MM.1S (cell line): ENCODE results near the gene ARMC12.

Experiments used
- DNase-seq: peaks from one replicate; pipeline ENCODE4 v3.0.0-alpha.2; 2015
- H2AFZ ChIP-seq: fragments of 300-600 bp; sonication (generic); 2 replicates; pipeline ENCODE4 v1.6.0; 2016; ENCODE audit warnings: antibody characterized with exemption, low read length
- H3F3A ChIP-seq: fragments of 300-600 bp; sonication (generic); 2 replicates; pipeline ENCODE4 v1.6.1; 2016; ENCODE audit warnings: mild to moderate bottlenecking, antibody characterized with exemption, low read length, moderate library complexity, mixed read lengths; ENCODE audit not compliant: insufficient read depth
- H3K27ac ChIP-seq: fragments of 300-600 bp; sonication (generic); 2 replicates; pipeline ENCODE4 v1.5.1; 2016; ENCODE audit warnings: mild to moderate bottlenecking, low read length
- H3K27me3 ChIP-seq: fragments of 300-600 bp; sonication (generic); replicated peaks from 2 replicates; pipeline ENCODE4 v1.6.0; 2016; ENCODE audit warnings: low read length; ENCODE audit not compliant: insufficient read depth
- H3K36me3 ChIP-seq: fragments of 300-600 bp; sonication (generic); replicated peaks from 2 replicates; pipeline ENCODE4 v1.6.1; 2016; ENCODE audit warnings: mild to moderate bottlenecking, low read length, mixed read lengths; ENCODE audit not compliant: insufficient read depth
- H3K4me1 ChIP-seq: fragments of 300-600 bp; sonication (generic); 2 replicates; pipeline ENCODE4 v1.6.1; 2016; ENCODE audit warnings: low read length, mixed read lengths
- H3K4me2 ChIP-seq: fragments of 300-600 bp; sonication (generic); 2 replicates; pipeline ENCODE4 v1.6.0; 2016; ENCODE audit warnings: low read depth, low read length
- H3K4me3 ChIP-seq: fragments of 300-600 bp; sonication (generic); 2 replicates; pipeline ENCODE4 v1.5.1; 2016; ENCODE audit warnings: low read length, mixed read lengths
- H3K79me2 ChIP-seq: fragments of 300-600 bp; sonication (generic); 2 replicates; pipeline ENCODE4 v1.6.1; 2016; ENCODE audit warnings: mixed run types, low read length, mixed read lengths
- H3K9ac ChIP-seq: fragments of 300-600 bp; sonication (generic); 2 replicates; pipeline ENCODE4 v1.6.1; 2016; ENCODE audit warnings: low read length, mixed read lengths
- H3K9me2 ChIP-seq: fragments of 300-600 bp; sonication (generic); replicated peaks from 2 replicates; pipeline ENCODE4 v1.6.1; 2016; ENCODE audit warnings: mild to moderate bottlenecking, low read length, mixed read lengths; ENCODE audit not compliant: insufficient read depth
- H3K9me3 ChIP-seq: fragments of 300-600 bp; sonication (generic); replicated peaks from 2 replicates; pipeline ENCODE4 v1.6.1; 2016; ENCODE audit warnings: mild to moderate bottlenecking, low read length, mixed read lengths; ENCODE audit not compliant: insufficient read depth
- H4K20me1 ChIP-seq: fragments of 300-600 bp; sonication (generic); 2 replicates; pipeline ENCODE4 v1.6.1; 2016; ENCODE audit warnings: mild to moderate bottlenecking, low read length, moderate library complexity, mixed read lengths; ENCODE audit not compliant: insufficient read depth
- EZH2 ChIP-seq: fragments of 300-600 bp; sonication (generic); optimal IDR thresholded peaks from 2 replicates; pipeline ENCODE3; 2017; ENCODE audit warnings: low read depth, mild to moderate bottlenecking, antibody characterized with exemption, low read length, mixed read lengths
- EZH2phosphoT487 ChIP-seq: fragments of 300-600 bp; sonication (generic); IDR thresholded peaks from 2 replicates; pipeline ENCODE4 v1.6.1; 2018; ENCODE audit warnings: antibody characterized with exemption, low read length
- TF ChIP-seq, protein P1 (sequence below): fragments of 300-600 bp; sonication (generic); IDR thresholded peaks from 2 replicates; pipeline ENCODE4 v1.5.1; 2016; ENCODE audit warnings: antibody characterized with exemption, low read length, mixed read lengths

ARMC12 gene

GRCh38 chr6:35727935-35728682, 8.7 kb upstream of the ARMC12 start:
- Histone ChIP-seq H4K20me1 (no peaks in the 10 kb centered on the region), H2AFZ (peak overlapping the region; percentile 93), H3K79me2 (no peaks in the 10 kb centered on the region), H3K36me3 (no peaks in the 10 kb centered on the region), H3K27ac (peak overlapping the region; percentile 83), H3K4me1 (peaks cover 34% of the 10 kb centered on the region), H3K9me2 (no peaks in the 10 kb centered on the region), H3K9ac (peak overlapping the region; percentile 78), H3K9me3 (no peaks in the 10 kb centered on the region), H3F3A (peaks cover 35% of the 10 kb centered on the region), H3K4me3 (peak overlapping the region; percentile 73), H3K4me2 (peak overlapping the region; percentile 99), H3K27me3 (no peaks in the 10 kb centered on the region)
- no peak for TF ChIP-seq EZH2phosphoT487
- TF ChIP-seq EZH2: no peak
- TF ChIP-seq, protein P1, sequence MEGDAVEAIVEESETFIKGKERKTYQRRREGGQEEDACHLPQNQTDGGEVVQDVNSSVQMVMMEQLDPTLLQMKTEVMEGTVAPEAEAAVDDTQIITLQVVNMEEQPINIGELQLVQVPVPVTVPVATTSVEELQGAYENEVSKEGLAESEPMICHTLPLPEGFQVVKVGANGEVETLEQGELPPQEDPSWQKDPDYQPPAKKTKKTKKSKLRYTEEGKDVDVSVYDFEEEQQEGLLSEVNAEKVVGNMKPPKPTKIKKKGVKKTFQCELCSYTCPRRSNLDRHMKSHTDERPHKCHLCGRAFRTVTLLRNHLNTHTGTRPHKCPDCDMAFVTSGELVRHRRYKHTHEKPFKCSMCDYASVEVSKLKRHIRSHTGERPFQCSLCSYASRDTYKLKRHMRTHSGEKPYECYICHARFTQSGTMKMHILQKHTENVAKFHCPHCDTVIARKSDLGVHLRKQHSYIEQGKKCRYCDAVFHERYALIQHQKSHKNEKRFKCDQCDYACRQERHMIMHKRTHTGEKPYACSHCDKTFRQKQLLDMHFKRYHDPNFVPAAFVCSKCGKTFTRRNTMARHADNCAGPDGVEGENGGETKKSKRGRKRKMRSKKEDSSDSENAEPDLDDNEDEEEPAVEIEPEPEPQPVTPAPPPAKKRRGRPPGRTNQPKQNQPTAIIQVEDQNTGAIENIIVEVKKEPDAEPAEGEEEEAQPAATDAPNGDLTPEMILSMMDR: no peak
- DNase-seq: peak; percentile 94

DNA sequence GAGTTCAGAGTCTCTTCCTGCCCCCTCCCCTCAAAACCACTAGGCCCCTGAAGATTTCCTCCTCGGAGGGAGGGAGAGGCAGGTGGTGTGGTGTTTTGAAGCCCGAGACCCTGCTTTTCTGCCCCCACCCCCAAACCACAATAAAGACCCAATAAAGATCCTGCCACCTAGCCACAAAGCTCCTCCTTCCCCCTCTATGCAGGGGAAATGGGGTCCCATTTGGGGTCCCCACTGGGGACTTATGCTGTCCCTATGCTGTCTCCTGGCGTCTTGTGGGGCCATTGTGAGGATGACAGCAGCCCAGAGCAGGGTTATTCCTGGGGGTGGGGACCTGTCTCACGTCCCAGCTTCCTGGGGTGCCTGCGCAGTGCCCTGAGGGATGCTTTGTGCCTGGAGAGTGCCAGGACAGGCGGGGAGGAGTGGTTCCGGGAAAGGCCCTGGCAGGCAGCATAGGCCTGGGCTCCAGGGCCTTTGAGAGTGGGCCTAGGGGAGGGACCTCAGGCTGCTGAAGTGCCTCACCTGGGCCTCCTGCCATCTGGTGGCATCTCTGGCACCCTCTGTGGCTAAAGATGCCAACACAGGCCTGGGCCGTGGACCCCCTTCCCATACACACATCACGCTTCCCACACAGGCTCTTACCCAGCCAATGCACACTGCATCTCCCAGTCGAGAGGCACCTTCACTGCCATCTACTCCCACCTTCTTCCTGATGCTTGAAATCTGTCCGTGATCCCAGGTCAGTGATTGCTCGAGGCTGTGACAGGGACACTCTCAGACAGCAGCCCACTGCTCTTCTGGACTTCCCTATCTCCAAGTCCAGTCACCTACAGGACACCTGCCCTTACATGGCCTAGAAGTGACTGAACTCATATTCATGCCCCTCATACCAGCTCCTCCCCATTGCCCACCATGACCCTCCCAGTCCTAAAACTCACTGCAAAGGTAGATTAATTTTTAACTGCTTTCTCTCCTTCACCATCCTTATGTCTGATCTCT, 7.9 kb upstream of the ARMC12 start:
- H3K4me1 ChIP-seq: peaks cover 34% of the 10 kb centered on the region
- peak overlapping the region; percentile 77 for H2AFZ ChIP-seq
- peak; percentile 42 for DNase-seq
- H3F3A ChIP-seq: peaks cover 35% of the 10 kb centered on the region
- H3K4me2 ChIP-seq: peak overlapping the region; percentile 92
- TF ChIP-seq EZH2phosphoT487: no peak
- TF ChIP-seq, protein P1: peak; percentile 40
- peak overlapping the region; percentile 66 for H3K9ac ChIP-seq
- H3K27me3 ChIP-seq: no peaks in the 10 kb centered on the region
- H3K4me3 ChIP-seq: peak overlapping the region; percentile 40; the same call in 1 of the 2 replicates
- no peaks in the 10 kb centered on the region for H3K79me2 ChIP-seq
- no peaks in the 10 kb centered on the region for H3K9me3 ChIP-seq
- no peaks in the 10 kb centered on the region for H3K36me3 ChIP-seq
- H3K9me2 ChIP-seq: no peaks in the 10 kb centered on the region
- H4K20me1 ChIP-seq: no peaks in the 10 kb centered on the region
- peak overlapping the region; percentile 83; the same call in 1 of the 2 replicates for H3K27ac ChIP-seq

- DNase-seq: no peak
- H3F3A ChIP-seq: peaks cover 35% of the 10 kb centered on the region
- no peaks in the 10 kb centered on the region for H3K9me3 ChIP-seq
- no peaks in the 10 kb centered on the region for H3K79me2 ChIP-seq
- H3K36me3 ChIP-seq: no peaks in the 10 kb centered on the region
- no peaks in the 10 kb centered on the region for H3K9me2 ChIP-seq
- H3K4me1 ChIP-seq: peaks cover 34% of the 10 kb centered on the region
- no peaks in the 10 kb centered on the region for H3K27me3 ChIP-seq
- TF ChIP-seq EZH2phosphoT487 (no peak), EZH2 (no peak)
- TF ChIP-seq, protein P1: no peak
- no peak overlapping the region for H2AFZ ChIP-seq
- H4K20me1 ChIP-seq: no peaks in the 10 kb centered on the region
- no peak overlapping the region for H3K27ac ChIP-seq
- no peak overlapping the region for H3K4me2 ChIP-seq
- no peak overlapping the region for H3K9ac ChIP-seq
- H3K4me3 ChIP-seq: no peak overlapping the region
Observed at GRCh38 chr6:35729722-35730121, 7.1 kb upstream of the ARMC12 start.
